Panc1 (cell line): ENCODE results near the gene NOTCH1.

Experiments
- REST ChIP-seq, 2 experiments: IDR thresholded peaks; 2 replicates each; pipeline ENCODE4 v1.6.1; 2011 to 2012; ENCODE audit warnings: low read depth in 2 of 2, control low read depth in 1 of 2, low read length in 1 of 2, mild to moderate bottlenecking in 1 of 2, moderate library complexity in 1 of 2; ENCODE audit not compliant: insufficient read depth in 1 of 2
- SIN3A ChIP-seq: IDR thresholded peaks from 2 replicates; pipeline ENCODE4 v1.6.1; 2012; ENCODE audit warnings: low read depth, mild to moderate bottlenecking, low read length, moderate library complexity, borderline replicate concordance; ENCODE audit not compliant: insufficient read depth
- TF ChIP-seq, protein P1 (sequence below): fragments of 450-650 bp; IDR thresholded peaks from 2 replicates; pipeline ENCODE4 v1.5.1; 2017; ENCODE audit warnings: mild to moderate bottlenecking

DNA sequence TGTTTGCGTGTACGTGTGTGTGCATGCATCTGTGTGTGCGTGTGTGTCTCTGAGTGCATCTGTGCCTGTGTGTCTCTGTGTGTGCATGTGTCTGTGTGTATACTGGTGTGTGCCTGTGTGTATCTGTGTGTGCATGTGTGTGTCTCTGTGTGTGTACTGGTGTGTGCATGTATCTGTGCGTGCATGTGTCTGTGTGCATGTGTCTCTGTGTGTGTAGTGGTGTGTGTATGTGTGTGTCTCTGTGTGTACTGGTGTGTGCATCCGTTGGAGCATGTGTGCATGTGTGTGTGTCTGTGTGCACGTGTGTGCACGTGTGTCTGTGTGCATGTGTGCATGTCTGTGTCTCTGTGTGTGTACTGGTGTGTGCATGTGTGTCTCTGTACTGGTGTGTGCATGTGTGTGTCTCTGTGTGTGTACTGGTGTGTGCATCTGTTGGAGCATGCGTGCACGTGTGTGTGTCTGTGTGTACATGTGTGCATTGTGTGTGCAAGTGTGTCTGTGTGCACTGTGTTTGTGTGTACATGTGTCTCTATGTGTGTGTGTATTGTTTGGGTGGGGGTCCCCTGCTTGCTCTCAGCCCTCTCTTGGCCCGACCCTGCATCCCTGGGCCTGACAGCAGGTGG is 23.8 kb upstream of the NOTCH1 start:
- TF ChIP-seq, protein P1, sequence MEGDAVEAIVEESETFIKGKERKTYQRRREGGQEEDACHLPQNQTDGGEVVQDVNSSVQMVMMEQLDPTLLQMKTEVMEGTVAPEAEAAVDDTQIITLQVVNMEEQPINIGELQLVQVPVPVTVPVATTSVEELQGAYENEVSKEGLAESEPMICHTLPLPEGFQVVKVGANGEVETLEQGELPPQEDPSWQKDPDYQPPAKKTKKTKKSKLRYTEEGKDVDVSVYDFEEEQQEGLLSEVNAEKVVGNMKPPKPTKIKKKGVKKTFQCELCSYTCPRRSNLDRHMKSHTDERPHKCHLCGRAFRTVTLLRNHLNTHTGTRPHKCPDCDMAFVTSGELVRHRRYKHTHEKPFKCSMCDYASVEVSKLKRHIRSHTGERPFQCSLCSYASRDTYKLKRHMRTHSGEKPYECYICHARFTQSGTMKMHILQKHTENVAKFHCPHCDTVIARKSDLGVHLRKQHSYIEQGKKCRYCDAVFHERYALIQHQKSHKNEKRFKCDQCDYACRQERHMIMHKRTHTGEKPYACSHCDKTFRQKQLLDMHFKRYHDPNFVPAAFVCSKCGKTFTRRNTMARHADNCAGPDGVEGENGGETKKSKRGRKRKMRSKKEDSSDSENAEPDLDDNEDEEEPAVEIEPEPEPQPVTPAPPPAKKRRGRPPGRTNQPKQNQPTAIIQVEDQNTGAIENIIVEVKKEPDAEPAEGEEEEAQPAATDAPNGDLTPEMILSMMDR = no peak
- TF ChIP-seq REST (IDR thresholded peaks at IDR 0.05; ENCODE audit: insufficient read depth in 1 of 2, low read depth in 2 of 2, low read length in 1 of 2) = no peak
- TF ChIP-seq SIN3A = no peak
